Gastrocnemius medialis (tissue), 4 donors: ENCODE results near the gene ECI2.

Experiments used
- CTCF ChIP-seq, 5 experiments: fragments of 450-650 bp in 3 of 5; fragments of 200-600 bp in 2 of 5; sonication (generic) in 2 of 5; IDR thresholded peaks in 4 of 5; conservative IDR thresholded peaks in 1 of 5; 1 replicate in 4 of 5; 2 replicates in 1 of 5; pipeline ENCODE4 v1.5.1; 2016 to 2019; ENCODE audit warnings: antibody characterized with exemption in 5 of 5, mild to moderate bottlenecking in 3 of 5, moderate library complexity in 3 of 5
- POLR2A ChIP-seq, 2 donors: fragments of 450-650 bp; IDR thresholded peaks; one replicate each; pipeline ENCODE4 v1.6.1; 2017; ENCODE audit warnings: antibody characterized with exemption in 2 of 2, mild to moderate bottlenecking in 2 of 2, moderate library complexity in 2 of 2

GRCh38 chr6:4100655-4101054, 34.7 kb downstream of the ECI2 start:
- TF ChIP-seq CTCF (IDR thresholded peaks at IDR 0.05 in 4 of 5, conservative IDR thresholded peaks at IDR 0.05 in 1 of 5) (no peak), POLR2A (IDR thresholded peaks at IDR 0.05) (no peak)
